HL-60/S4 treated with retinoic acid at 250 ng/mL for 4 days and 3 days (cell line): ENCODE results near the gene MYO16.

Experiments
- in situ Hi-C: fragments of 300-500 bp; cut with MboI; formaldehyde crosslinking; loops from 2 replicates; pipeline ENCODE4 v1.7.0; 2022; ENCODE audit warnings: low sequenced_read_pairs

MYO16 gene

GRCh38 chr13:109162248-109163036 lies 533.0 kb downstream of the MYO16 start:
- in situ Hi-C loops, result no loop called here

DNA sequence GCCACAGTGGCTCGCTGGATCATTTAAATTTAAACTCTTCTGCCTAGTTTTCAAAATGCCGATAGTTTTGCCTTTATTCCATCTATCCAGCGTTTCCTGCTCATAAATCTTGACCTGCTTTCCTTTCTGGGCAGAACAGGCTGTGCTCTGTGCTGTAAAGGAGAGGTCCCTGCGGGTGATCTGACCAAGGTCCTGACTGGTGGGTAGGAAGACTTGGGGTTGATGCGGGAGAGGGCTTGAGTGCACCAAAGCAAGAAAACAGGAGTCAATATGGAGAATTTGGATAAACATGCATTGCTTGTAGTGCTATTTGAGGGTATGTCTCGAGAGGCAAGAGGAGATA lies 533.6 kb downstream of the MYO16 start:
- in situ Hi-C loops, result no loop called here

DNA sequence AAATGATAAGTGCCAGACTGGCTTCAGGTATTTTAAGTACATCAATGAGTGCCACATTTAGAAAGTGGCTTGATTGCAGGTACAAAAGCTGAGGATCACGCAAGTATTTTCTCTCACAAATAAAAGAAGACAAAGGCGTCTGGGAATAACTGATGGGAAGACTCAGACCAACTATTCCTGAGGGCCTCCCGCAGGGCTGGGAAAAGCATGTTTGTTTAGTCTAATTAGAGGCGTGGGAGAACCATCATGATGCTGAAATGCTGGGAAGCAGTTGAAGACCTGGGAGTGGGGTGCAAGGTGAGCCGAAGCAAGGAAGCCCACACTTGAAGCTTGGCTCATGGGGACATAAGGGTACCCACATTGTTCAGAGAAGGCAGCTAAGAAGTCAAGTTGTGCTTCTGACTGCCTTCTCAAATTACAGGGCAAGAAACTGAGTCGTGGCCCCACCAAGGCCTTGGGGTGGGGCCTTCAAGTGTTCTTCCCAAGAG lies 536.0 kb downstream of the MYO16 start:
- in situ Hi-C loops, result no loop called here

- in situ Hi-C loops, result no loop called here
Observed at GRCh38 chr13:109166804-109167203, 537.4 kb downstream of the MYO16 start.

DNA sequence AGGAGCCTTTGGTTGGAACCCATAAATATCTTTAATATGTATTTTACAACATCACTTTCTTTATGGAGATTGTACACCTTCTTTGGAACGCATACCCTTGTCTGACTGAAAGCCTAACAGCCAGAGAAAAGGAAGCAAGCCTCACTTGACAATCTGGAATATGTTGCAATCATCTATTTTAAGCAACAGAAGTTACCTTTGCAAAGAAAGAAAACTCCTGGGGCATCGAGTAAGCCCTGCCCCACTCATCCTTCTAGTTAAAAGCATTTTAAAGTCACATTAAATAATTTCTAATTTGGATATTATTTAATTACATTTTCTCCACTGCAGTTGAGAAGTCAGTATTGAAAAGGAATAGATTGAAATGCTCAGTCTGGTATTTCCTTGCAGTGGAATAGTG lies 542.7 kb downstream of the MYO16 start:
- in situ Hi-C loops, result no loop called here

DNA sequence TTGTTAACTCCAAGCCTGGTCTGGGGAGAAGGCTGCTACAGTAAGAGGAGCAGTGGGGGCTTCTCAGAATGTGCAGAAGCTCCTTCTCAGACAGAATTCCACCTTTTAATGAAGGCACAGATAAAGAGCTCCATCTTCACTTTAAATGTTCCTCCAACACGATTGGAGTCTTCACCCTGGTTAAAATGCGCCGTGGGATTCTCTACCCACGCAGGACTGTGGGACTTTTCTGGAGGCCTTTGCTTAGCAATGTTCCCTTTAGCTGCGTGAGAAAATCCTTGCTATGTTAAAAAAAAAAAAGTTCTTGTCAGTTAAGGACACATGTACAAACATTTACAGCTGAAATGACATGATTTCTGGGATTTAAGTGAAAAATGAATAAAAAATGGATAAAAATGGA lies 546.3 kb downstream of the MYO16 start:
- in situ Hi-C loops, result no loop called here

DNA sequence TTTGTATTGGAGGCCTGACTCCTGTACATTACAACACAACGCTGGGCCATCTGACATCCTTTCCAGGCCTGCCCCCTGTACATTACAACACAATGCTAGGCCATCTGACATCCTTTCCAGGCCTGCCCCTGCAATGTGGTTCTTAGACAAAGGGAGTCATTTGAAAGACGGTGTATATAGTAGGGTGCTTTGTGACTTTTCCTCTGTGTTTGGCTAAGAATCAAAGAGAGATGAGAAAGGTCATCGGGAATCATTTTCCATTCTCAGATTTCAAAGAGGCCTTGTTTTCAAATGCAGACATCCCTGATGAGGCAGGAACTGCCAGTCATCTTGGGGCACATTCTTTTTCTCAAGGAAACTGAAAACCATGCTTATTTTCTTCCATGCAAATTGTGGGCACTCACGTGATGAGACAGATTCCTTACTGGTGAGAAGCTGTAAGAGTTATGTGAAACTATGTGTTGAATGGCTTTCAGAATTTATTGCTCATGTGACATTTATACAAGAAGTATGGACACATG lies 551.6 kb downstream of the MYO16 start:
- in situ Hi-C loops, result no loop called here

DNA sequence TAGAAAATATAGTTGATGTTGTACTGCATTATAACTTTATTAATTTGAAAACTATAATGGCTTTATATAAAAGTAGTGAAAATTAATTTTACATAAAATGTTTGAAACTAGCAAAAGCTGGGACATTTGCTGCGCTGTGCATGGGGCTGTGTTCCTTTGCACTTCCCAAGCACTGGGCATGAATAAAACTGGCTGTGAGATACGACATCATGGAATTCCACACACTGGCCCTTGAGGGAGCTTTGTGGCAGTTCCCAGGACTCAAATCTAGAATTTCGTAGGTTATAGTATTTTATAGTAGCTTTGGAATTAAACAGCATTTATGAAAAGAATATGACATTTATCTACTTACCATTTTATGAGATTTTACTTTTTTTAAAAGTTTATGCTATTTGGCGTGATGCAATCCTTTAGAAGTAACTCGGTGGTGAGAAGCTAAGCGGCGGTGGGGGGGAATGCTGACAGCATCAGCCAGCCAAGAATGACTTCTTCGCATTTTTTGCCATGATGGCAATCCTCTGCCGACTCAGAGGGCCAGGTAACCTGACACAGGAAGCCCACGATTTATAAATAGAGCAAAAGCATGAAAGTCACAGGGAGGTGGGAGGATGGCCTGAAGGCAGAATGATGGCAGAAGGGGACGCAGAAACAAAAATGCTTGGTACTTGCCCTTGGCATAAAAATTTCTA lies 553.5 kb downstream of the MYO16 start:
- in situ Hi-C loops, result no loop called here

DNA sequence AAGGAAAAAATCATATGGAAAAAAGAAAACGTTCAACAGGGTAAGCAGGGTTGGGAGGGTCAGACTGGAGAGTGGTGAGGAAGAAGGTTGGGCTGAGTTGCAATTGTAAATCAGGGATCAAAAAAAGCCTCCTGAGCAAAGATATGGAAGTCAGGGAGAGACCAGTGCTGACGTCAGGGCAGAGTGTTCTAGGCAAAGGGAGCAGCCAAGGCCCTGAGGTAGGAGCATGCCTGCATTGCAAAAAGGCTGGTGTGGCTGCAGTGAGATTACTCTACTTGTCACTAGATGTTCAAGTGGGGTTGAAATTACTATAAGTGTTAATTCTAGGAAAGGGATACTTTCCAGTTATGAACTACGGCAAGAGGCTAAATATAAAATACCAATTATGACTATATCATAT lies 562.0 kb downstream of the MYO16 start:
- in situ Hi-C loops, result no loop called here

- in situ Hi-C loops, result no loop called here
Observed at GRCh38 chr13:109192306-109192705, 562.9 kb downstream of the MYO16 start.

GRCh38 chr13:109196948-109197347 lies 567.5 kb downstream of the MYO16 start:
- in situ Hi-C loops, result no loop called here

DNA sequence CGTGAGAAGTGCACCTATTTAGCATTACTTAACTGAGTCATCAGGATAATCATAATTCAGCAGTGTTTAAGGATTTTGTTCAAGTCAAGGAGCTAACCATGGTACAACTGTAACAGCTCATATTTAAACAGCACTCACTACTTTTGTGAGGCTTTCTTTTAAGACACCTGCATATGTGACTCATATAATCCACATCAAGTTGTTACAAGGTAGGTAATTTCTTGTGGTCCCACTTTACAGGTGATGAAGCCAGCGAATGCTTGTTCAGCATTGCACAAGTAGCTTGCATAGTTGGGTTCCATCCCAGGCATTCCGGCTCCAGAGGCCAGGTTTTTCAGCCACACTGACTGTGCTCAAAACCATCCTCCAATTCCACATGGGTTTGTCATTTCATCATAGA lies 569.2 kb downstream of the MYO16 start:
- in situ Hi-C loops, result no loop called here

DNA sequence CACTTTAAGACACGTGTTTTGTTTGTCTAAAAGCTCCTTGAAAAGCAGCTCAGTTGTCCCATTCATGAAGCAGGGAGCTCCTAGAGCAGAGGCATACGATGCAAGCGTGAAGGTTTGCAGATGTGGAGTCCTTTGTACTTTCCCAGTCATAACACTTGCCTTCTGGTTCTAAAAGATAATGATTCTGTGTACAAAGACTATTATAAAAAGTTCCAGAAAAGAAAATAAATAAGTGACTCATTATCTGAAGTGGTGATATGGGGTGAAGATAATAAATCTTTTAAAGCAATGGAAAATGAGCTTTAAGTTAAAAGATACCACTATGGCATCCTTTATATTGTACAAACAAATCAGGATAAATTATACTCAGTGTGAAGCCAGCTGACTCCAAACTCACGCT lies 569.9 kb downstream of the MYO16 start:
- in situ Hi-C loops, result no loop called here

GRCh38 chr13:109200556-109200955 lies 571.1 kb downstream of the MYO16 start:
- in situ Hi-C loops, result no loop called here

GRCh38 chr13:109203587-109203986 lies 574.2 kb downstream of the MYO16 start:
- in situ Hi-C loops, result no loop called here

DNA sequence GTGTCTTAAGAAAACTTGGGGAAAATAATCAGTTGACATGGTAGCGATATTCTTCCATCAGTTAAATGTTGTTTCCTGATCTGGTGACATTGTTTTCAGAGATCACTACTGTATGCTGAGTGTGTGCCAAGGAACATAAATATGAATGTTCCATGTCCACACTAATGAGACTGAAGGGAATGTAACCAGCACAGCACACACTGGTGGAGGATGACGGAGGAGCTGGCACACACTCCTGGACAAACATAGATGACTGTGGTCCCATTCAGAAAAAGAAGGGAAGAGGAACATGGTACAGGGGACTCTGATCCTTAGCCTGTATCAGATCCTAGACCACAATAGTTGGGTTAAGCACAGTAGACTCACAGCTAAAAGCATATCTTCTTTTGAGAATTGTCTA lies 574.8 kb downstream of the MYO16 start:
- in situ Hi-C loops, result no loop called here

- in situ Hi-C loops, result no loop called here
Observed at GRCh38 chr13:109204657-109205056, 575.2 kb downstream of the MYO16 start.

- in situ Hi-C loops, result no loop called here
Observed at GRCh38 chr13:109205315-109205714, 575.9 kb downstream of the MYO16 start.

DNA sequence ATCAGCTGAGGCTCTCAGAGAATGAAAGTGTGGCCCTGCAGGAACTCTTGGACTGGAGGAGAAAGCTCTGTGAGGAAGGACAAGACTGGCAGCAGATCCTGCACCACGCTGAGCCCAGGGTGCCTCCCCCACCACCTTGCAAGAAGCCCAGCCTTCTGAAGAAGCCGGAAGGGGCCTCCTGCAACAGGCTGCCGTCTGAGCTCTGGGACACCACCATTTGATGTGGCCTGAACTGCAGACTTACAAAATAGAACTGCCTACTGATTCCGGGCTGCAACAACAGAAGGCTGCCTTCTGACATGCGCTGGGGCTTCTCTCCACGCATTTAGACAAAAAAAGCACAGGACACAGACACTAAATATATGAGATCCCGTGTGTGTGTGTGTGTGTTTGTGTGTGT lies 577.2 kb downstream of the MYO16 start:
- in situ Hi-C loops, result no loop called here

DNA sequence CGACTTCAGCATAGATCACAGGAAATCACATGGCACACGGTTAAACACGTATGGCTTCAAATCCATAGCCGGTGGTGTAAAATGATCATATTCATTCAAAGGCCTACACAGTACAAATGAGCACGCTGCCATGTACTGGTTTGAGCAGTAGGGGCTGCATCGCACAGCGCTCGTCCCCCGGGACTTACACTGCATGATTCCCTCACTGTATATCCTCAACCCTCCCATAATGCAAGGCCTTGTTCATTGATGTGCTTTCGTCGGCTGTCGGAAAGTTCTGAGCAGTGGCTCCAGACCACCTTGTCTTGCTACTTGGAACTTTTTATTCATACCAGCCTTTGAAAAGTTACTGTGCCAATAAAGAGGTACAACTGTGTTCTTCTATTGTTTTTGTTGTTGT lies 578.2 kb downstream of the MYO16 start:
- in situ Hi-C loops, result no loop called here

DNA sequence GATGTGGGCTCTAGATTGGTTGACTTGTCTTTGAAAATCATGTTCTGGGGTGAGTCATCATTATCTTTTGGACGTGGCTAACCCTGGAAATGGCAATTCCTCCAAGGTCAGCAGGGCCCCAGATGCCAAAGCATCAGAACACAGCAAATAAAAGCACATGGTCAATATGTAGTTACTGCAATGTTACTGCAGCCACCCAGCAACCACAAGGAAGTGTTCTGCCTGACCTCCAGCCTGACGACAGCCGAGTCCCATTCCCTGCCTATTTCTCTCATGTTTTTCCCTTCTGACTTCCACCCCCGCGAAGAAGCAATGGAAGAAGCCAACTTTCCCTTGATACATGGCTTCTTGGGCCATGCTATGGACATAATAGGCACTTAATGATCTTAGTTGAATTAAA lies 579.1 kb downstream of the MYO16 start:
- in situ Hi-C loops, result no loop called here

DNA sequence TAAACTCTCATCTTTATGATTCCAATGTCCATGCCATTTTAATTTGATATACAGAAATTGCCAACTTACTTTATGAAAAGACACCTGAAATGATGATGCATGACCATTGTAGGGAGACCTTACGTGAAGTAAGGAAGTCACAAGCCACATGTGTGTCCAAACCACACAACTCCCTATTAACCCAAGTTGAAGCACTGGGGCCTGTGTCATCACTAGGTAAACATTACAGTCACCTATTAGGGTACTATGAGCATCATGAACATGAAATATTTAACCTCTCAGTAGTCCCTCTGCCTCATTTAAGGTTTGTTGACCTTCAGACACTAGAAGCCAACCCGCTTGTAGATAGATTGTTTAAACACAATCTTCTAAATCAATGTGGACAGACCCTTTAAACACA lies 580.1 kb downstream of the MYO16 start:
- in situ Hi-C loops, result no loop called here
